B cell (primary cell): Measurements from ENCODE around the gene GATAD2A. TPM values are rescaled to one million over a fixed set of nuclear protein-coding genes. Genes with fewer than 3 reads are reported as not detected.

Experiments
- ATAC-seq: fragments of 200-7000 bp; cut with Tn5 transposase; one replicate; pipeline ENCODE4 v1.10.0; 2021; ENCODE audit warnings: low read depth, mild to moderate bottlenecking, moderate number of reproducible peaks, moderate library complexity
- CTCF ChIA-PET: fragments of 350-600 bp; sonication (Branson Sonifier 250); formaldehyde crosslinking; loops from one replicate; lab custom pipeline; 2021; ENCODE audit warnings: antibody characterized with exemption, inconsistent platforms; lab: Charles Lee
- POLR2A ChIA-PET: fragments of 350-600 bp; sonication (Branson Sonifier 250); formaldehyde crosslinking; loops from one replicate; lab custom pipeline; 2021; ENCODE audit warnings: antibody characterized with exemption; lab: Charles Lee
- DNase-seq: peaks from one replicate; pipeline ENCODE4 v3.0.0; 2013
- H2AFZ ChIP-seq: 2 replicates; pipeline ENCODE4 v1.6.1; 2012; ENCODE audit warnings: mild to moderate bottlenecking, low read depth, low read length; ENCODE audit not compliant: insufficient read depth, poor library complexity, severe bottlenecking
- H3K27ac ChIP-seq, 2 donors: 1 replicate in 1 of 2; 2 replicates in 1 of 2; pipeline ENCODE4 v1.5.1; 2012 to 2013; ENCODE audit warnings: low read length in 2 of 2, mild to moderate bottlenecking in 2 of 2, moderate library complexity in 1 of 2
- H3K27me3 ChIP-seq, 4 experiments: fragments of 200-600 bp in 1 of 4; sonication (generic) in 1 of 4; replicated peaks in 1 of 4; 1 replicate in 2 of 4; 2 replicates in 2 of 4; pipeline versions ENCODE4 v1.6.1 to v1.7.0; 2013 to 2016; ENCODE audit warnings: low read length in 3 of 4, mild to moderate bottlenecking in 2 of 4, mixed read lengths in 1 of 4, moderate library complexity in 1 of 4; ENCODE audit not compliant: insufficient read depth in 4 of 4, control insufficient read depth in 3 of 4; ENCODE audit errors: control extremely low read depth in 1 of 4
- H3K36me3 ChIP-seq, 2 experiments: replicated peaks in 1 of 2; 1 replicate in 1 of 2; 2 replicates in 1 of 2; pipeline versions ENCODE4 v1.6.1 to v1.7.1; 2013; ENCODE audit warnings: low read length in 1 of 2; ENCODE audit not compliant: insufficient read depth in 2 of 2, control insufficient read depth in 1 of 2; ENCODE audit errors: control extremely low read depth in 1 of 2, extremely low read depth in 1 of 2
- H3K4me1 ChIP-seq, 2 donors: fragments of 200-600 bp in 1 of 2; sonication (generic) in 1 of 2; 1 replicate in 1 of 2; 2 replicates in 1 of 2; pipeline versions ENCODE4 v1.5.1 to v1.6.1; 2013 to 2017; ENCODE audit warnings: low read length in 2 of 2; ENCODE audit not compliant: control insufficient read depth in 2 of 2, insufficient read depth in 2 of 2
- H3K4me2 ChIP-seq: replicated peaks from 2 replicates; pipeline ENCODE3; 2012; ENCODE audit warnings: mild to moderate bottlenecking, low read depth, low read length; ENCODE audit not compliant: poor library complexity, severe bottlenecking
- H3K4me3 ChIP-seq, 5 experiments: fragments of 200-600 bp in 1 of 5; sonication (generic) in 1 of 5; 1 replicate in 3 of 5; 2 replicates in 2 of 5; pipeline versions ENCODE4 v1.5.1 to v1.7.0; 2011 to 2016; ENCODE audit warnings: low read length in 4 of 5, mild to moderate bottlenecking in 4 of 5, low read depth in 2 of 5, control low read depth in 1 of 5, moderate library complexity in 1 of 5; ENCODE audit not compliant: insufficient read depth in 1 of 5; ENCODE audit errors: control extremely low read depth in 1 of 5, extremely low read depth in 1 of 5
- H3K79me2 ChIP-seq: fragments of 200-600 bp; sonication (generic); one replicate; pipeline ENCODE4 v1.6.0; 2016; ENCODE audit warnings: low read length; ENCODE audit not compliant: control insufficient read depth, insufficient read depth
- H3K9ac ChIP-seq: fragments of 200-600 bp; sonication (generic); 2 replicates; pipeline ENCODE4 v1.6.1; 2017; ENCODE audit warnings: mild to moderate bottlenecking, low read length, moderate library complexity
- H3K9me3 ChIP-seq, 3 donors: one replicate each; pipeline versions ENCODE4 v1.6.1 to v1.7.1; 2013; ENCODE audit warnings: low read length in 2 of 3; ENCODE audit not compliant: control insufficient read depth in 2 of 3, insufficient read depth in 1 of 3; ENCODE audit errors: control extremely low read depth in 1 of 3
- H4K20me1 ChIP-seq: 2 replicates; pipeline ENCODE4 v1.6.0; 2012; ENCODE audit warnings: mild to moderate bottlenecking, low read length; ENCODE audit not compliant: insufficient read depth, control insufficient read depth, poor library complexity, severe bottlenecking
- H3K27ac Mint-ChIP-seq: one replicate; pipeline ENCODE4 v1.8.0; 2021; ENCODE audit warnings: mixed read lengths
- H3K27me3 Mint-ChIP-seq: one replicate; pipeline ENCODE4 v1.8.0; 2021; ENCODE audit warnings: mixed read lengths
- H3K4me1 Mint-ChIP-seq: one replicate; pipeline ENCODE4 v1.8.0; 2021; ENCODE audit warnings: mixed read lengths
- H3K4me3 Mint-ChIP-seq: one replicate; pipeline ENCODE4 v1.8.0; 2021; ENCODE audit warnings: mixed read lengths
- H3K9me3 Mint-ChIP-seq: one replicate; pipeline ENCODE4 v1.8.0; 2022; ENCODE audit warnings: mixed read lengths; ENCODE audit not compliant: insufficient read depth
- EZH2 ChIP-seq: IDR thresholded peaks from 2 replicates; pipeline ENCODE4 v1.6.1; 2012; ENCODE audit warnings: borderline replicate concordance, low read depth, mild to moderate bottlenecking, moderate library complexity, low read length; ENCODE audit not compliant: insufficient read depth, poor library complexity, severe bottlenecking
- WGBS: methylation state at CpG from one replicate; pipeline ENCODE4 v1.1.5; 2013; ENCODE audit warnings: missing lambda C conversion rate; ENCODE audit not compliant: insufficient coverage; 5-methylcytosine and 5-hydroxymethylcytosine counted together
- intact Hi-C: fragments of 100-400 bp; cut with micrococcal nuclease; formaldehyde crosslinking; loops from one replicate; pipeline ENCODE4 v1.10.0; 2022
- polyA plus RNA-seq: library from polyadenylated mRNA; depleted of rRNA; stranded (reverse); fragments of >200 nt; gene quantifications from 2 replicates; pipeline ENCODE4 v1.2.3, GENCODE V29; 2012
- total RNA-seq, 2 donors: library from RNA; stranded (reverse); fragments of 120-200 nt in 1 of 2; gene quantifications; 1 replicate in 1 of 2; 2 replicates in 1 of 2; pipeline versions ENCODE4 v1.2.3 to v1.2.4, GENCODE V29; 2013 to 2022
- TF ChIP-seq, protein P1 (sequence below): fragments of 200-600 bp; IDR thresholded peaks from one replicate; pipeline ENCODE4 v1.8.0; 2022; ENCODE audit warnings: antibody characterized with exemption, mild to moderate bottlenecking

The GATAD2A gene
- total and polyA plus RNA-seq, 2 donors (not counting 1 experiment from before 2014, with no cell fraction given), result 28.8 to 76.3 TPM

DNA sequence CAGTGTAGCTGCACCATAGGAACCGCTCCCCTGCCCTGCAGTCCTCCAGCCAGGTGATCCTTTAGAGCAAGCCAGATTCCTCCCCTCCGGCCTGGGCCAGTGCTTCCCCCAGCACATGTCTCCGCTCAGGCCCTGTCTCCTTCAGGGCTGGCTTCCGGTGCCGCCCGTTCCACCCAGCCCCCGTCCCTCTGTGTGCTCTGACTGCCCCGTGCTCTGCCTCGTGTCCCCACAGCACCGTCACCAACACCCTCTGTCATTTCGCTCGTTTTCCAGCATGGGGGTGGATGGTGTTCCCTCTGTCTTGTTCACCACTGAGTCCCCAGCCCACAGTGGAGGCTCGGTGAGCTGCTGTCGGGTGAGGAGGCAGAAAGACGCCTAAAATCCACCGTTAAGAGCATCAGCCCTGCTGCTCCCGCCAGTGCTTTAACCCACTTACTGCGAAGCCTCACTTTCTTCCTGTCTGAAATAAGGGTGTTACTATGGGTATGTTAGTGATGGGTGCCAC, 55.3 kb downstream of the GATAD2A start:
- H4K20me1 ChIP-seq, result peaks cover 64% of the 10 kb centered on the region
- peak overlapping the region; percentile 76 for H3K4me2 ChIP-seq
- TF ChIP-seq, protein P1, sequence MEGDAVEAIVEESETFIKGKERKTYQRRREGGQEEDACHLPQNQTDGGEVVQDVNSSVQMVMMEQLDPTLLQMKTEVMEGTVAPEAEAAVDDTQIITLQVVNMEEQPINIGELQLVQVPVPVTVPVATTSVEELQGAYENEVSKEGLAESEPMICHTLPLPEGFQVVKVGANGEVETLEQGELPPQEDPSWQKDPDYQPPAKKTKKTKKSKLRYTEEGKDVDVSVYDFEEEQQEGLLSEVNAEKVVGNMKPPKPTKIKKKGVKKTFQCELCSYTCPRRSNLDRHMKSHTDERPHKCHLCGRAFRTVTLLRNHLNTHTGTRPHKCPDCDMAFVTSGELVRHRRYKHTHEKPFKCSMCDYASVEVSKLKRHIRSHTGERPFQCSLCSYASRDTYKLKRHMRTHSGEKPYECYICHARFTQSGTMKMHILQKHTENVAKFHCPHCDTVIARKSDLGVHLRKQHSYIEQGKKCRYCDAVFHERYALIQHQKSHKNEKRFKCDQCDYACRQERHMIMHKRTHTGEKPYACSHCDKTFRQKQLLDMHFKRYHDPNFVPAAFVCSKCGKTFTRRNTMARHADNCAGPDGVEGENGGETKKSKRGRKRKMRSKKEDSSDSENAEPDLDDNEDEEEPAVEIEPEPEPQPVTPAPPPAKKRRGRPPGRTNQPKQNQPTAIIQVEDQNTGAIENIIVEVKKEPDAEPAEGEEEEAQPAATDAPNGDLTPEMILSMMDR, result no peak
- no peak for TF ChIP-seq EZH2
- POLR2A ChIA-PET, result no interaction called here
- DNase-seq, result peak; percentile 62
- H3K4me1 ChIP-seq, result peaks cover 55 to 68% of the 10 kb centered on the region in 2 donors
- H3K4me3 ChIP-seq, result peak overlapping the region in 3 of 5 experiments; percentile 18 to 47 (median 39)
- H3K27ac Mint-ChIP-seq, result peak overlapping the region; percentile 91
- WGBS, result 29% methylated on average over 18 of the region's 18 CpGs
- H3K9me3 Mint-ChIP-seq, result no peaks in the 10 kb centered on the region
- CTCF ChIA-PET, result interaction anchor here (2.0 kb wide), 1 partner anchor 20 kb away, joined by 7 read pairs; no protein-coding TSS in a partner anchor
- no peaks in the 10 kb centered on the region for H3K27me3 Mint-ChIP-seq
- peaks cover 95% of the 10 kb centered on the region for H3K79me2 ChIP-seq
- ATAC-seq, result peak; percentile 58
- peak overlapping the region; percentile 54 for H3K9ac ChIP-seq
- H3K27ac ChIP-seq, result peak overlapping the region; percentile 74 to 81
- intact Hi-C loops, result loop anchor here (5.0 kb wide), 1 partner anchor 54 kb away; the partner anchor contains the start of gene GATAD2A
- peak overlapping the region; percentile 74 for H2AFZ ChIP-seq
- H3K36me3 ChIP-seq, result peaks cover 0 to 18% of the 10 kb centered on the region in 2 experiments
- no peaks in the 10 kb centered on the region for H3K27me3 ChIP-seq
- H3K4me1 Mint-ChIP-seq, result peaks cover 73% of the 10 kb centered on the region
- peaks cover 0 to 5% (median 0%) of the 10 kb centered on the region in 3 donors for H3K9me3 ChIP-seq
- H3K4me3 Mint-ChIP-seq, result peak overlapping the region; percentile 80

DNA sequence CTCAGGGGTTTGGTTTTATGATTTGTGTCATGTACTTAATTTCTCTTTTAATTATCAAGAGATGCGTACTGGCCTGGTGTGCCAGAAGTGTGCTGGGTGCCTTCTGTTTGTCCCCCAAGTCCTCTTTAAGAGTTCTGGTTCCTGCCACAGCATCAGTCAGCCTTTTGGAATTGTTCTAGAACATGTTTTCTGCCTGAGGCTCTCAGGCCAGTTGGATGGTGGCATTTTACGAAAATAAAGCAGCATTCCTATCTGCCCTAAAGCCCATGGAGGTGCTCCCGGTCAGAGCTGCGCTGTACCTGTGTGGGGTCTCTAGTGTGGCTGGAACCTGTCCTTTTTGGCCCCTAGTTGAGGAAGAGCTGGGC, 55.8 kb downstream of the GATAD2A start:
- H3K4me3 Mint-ChIP-seq, result peak overlapping the region; percentile 80
- DNase-seq, result no peak
- Histone ChIP-seq H2AFZ (peak overlapping the region; percentile 74), H4K20me1 (peaks cover 63% of the 10 kb centered on the region), H3K27me3 (no peaks in the 10 kb centered on the region), H3K4me2 (peak overlapping the region; percentile 76), H3K4me1 (peaks cover 55 to 68% of the 10 kb centered on the region in 2 donors), H3K4me3 (peak overlapping the region in 1 of 5 experiments; percentile 47), H3K79me2 (peaks cover 95% of the 10 kb centered on the region), H3K9me3 (peaks cover 0 to 8% (median 0%) of the 10 kb centered on the region in 3 donors), H3K36me3 (peaks cover 0 to 23% of the 10 kb centered on the region in 2 experiments), H3K9ac (peak overlapping the region; percentile 54), H3K27ac (peak overlapping the region; percentile 74 to 81)
- peak overlapping the region; percentile 91 for H3K27ac Mint-ChIP-seq
- 93% methylated on average over 3 of the region's 4 CpGs for WGBS
- intact Hi-C loops, result loop anchor here (5.0 kb wide), 1 partner anchor 54 kb away; the partner anchor contains the start of gene GATAD2A
- ChIA-PET POLR2A (no interaction called here), CTCF (no interaction called here)
- peaks cover 70% of the 10 kb centered on the region for H3K4me1 Mint-ChIP-seq
- H3K27me3 Mint-ChIP-seq, result no peaks in the 10 kb centered on the region
- ATAC-seq, result no peak
- H3K9me3 Mint-ChIP-seq, result no peaks in the 10 kb centered on the region
- TF ChIP-seq EZH2, result no peak
- TF ChIP-seq, protein P1, result no peak
